ENCODE data around the gene CYRIA.

Gene CYRIA

GRCh38 chr2:16626997-16627605, 38.5 kb downstream of the CYRIA start:
- DNase-seq = no peak

GRCh38 chr2:16626497-16626896, 39.1 kb downstream of the CYRIA start:
- DNase-seq = no peak

- no peak for DNase-seq
Observed at GRCh38 chr2:16625759-16626158, 39.9 kb downstream of the CYRIA start.

GRCh38 chr2:16625201-16625729, 40.4 kb downstream of the CYRIA start:
- no peak for DNase-seq

GRCh38 chr2:16624436-16624780, 41.2 kb downstream of the CYRIA start:
- no peak for DNase-seq

- no peak for DNase-seq
Observed at GRCh38 chr2:16623564-16624435, 41.8 kb downstream of the CYRIA start.

- no peak for DNase-seq
Observed at GRCh38 chr2:16623031-16623430, 42.6 kb downstream of the CYRIA start.

GRCh38 chr2:16622399-16622968, 43.1 kb downstream of the CYRIA start:
- no peak for DNase-seq

GRCh38 chr2:16621316-16621715, 44.3 kb downstream of the CYRIA start:
- no peak for DNase-seq

- no peak for DNase-seq
Observed at GRCh38 chr2:16620590-16620989, 45.0 kb downstream of the CYRIA start.

- no peak for DNase-seq
Observed at GRCh38 chr2:16619576-16620245, 45.9 kb downstream of the CYRIA start.

- no peak for DNase-seq
Observed at GRCh38 chr2:16617282-16618266, 48.1 kb downstream of the CYRIA start.
